IMR-90 (cell line): ENCODE results near the gene CT45A8.
"Not testable (repeated sequence)": the region's sequence is repeated elsewhere in the genome, so short reads cannot be mapped to it uniquely, and the experiment has no call there.

Source experiments
- BHLHE40 ChIP-seq: fragments of 150-350 bp; IDR thresholded peaks from 2 replicates; pipeline ENCODE4 v1.6.1; 2016; ENCODE audit warnings: mild to moderate bottlenecking, low read depth, low read length
- CEBPB ChIP-seq: IDR thresholded peaks from 2 replicates; pipeline ENCODE4 v1.6.1; 2012; ENCODE audit warnings: low read depth, low read length, improper control_type of control experiment
- CTCF ChIP-seq: conservative IDR thresholded peaks from 2 replicates; pipeline ENCODE4 v1.5.1; 2012; ENCODE audit warnings: mild to moderate bottlenecking, low read depth, low read length, improper control_type of control experiment
- FOS ChIP-seq: fragments of 150-350 bp; IDR thresholded peaks from 2 replicates; pipeline ENCODE4 v1.6.1; 2016; ENCODE audit warnings: low read depth, low read length
- MAZ ChIP-seq: IDR thresholded peaks from 2 replicates; pipeline ENCODE4 v1.6.1; 2012; ENCODE audit warnings: low read depth, mild to moderate bottlenecking, low read length, improper control_type of control experiment, moderate library complexity, borderline replicate concordance
- MXI1 ChIP-seq: IDR thresholded peaks from 2 replicates; pipeline ENCODE4 v1.6.1; 2012; ENCODE audit warnings: low read depth, mild to moderate bottlenecking, low read length, moderate library complexity, borderline replicate concordance
- POLR2A ChIP-seq: IDR thresholded peaks from 2 replicates; pipeline ENCODE4 v1.6.1; 2012; ENCODE audit warnings: mild to moderate bottlenecking, low read depth, low read length
- RAD21 ChIP-seq: IDR thresholded peaks from 2 replicates; pipeline ENCODE4 v1.6.1; 2012; ENCODE audit warnings: low read length, improper control_type of control experiment
- RCOR1 ChIP-seq: IDR thresholded peaks from 2 replicates; pipeline ENCODE4 v1.6.1; 2012; ENCODE audit warnings: mild to moderate bottlenecking, low read length, improper control_type of control experiment; ENCODE audit not compliant: insufficient replicate concordance
- RFX5 ChIP-seq: IDR thresholded peaks from 2 replicates; pipeline ENCODE4 v1.8.0; 2012; ENCODE audit warnings: low read depth, mild to moderate bottlenecking, low read length, moderate library complexity

DNA sequence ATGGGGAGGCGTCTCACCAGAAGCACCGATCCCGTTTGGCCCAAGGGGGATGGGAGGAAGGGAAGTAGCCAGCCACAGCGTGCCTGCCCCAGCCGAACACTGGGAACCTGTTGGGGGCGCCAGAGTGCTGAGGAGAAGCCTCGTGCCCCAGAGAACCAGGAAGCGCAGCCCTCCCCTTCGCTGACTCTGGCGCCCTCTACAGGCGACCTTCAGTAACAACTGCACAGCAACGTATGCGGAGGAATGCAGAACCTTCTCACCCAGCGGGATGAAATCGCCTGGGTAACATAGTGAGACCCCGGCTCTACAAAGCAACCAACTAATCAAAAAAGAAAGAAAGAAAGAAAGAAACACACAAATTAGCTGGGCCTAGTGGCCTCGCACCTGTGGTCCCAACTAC, 17.2 kb downstream of the CT45A8 start, which contains the start of gene CT45A7:
- not testable (repeated sequence) for TF ChIP-seq CTCF, RCOR1, RFX5, BHLHE40, CEBPB, MXI1, FOS, MAZ, POLR2A, RAD21
